Stimulated activated CD8-positive, alpha-beta memory T cell treated with anti-CD3 and anti-CD28 coated beads, Interleukin-7, amount 100 ng/mL, for 24 hours (primary cell): ENCODE measurements around the gene OPTC.
A peak's percentile ranks its signal among the peaks of the same experiment; 100 is the strongest.
"Not testable (repeated sequence)": the region's sequence is repeated elsewhere in the genome, so short reads cannot be mapped to it uniquely, and the experiment has no call there.

Source experiments
- DNase-seq: peaks from one replicate; pipeline ENCODE4 v3.0.0-alpha.2; 2020; ENCODE audit warnings: low read depth

Gene OPTC

GRCh38 chr1:203465146-203465798 is 28.7 kb upstream of the OPTC start:
- no peak for DNase-seq

DNA sequence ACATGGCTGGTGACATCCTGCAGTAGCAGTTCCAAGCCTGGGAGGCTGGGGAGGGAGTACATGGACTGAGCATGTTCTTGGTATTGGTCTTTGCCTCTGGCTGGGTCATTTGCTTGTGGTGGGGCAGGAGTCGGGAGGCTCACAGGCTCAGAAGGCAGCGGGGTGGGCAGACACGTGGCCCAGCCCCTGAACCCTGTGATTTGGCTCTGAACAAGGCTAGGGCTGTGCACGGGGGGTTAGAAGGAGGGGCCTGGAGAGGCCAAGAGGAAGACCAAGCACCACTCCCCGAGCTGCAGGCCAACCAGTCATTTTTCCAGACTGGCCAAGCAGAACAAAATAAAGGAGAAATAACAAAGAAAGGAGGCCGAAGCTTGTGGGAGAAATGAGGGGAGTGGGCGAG is 28.0 kb upstream of the OPTC start:
- no peak for DNase-seq

- DNase-seq, result not testable (repeated sequence)
Observed at GRCh38 chr1:203466906-203467549, 26.9 kb upstream of the OPTC start.

DNA sequence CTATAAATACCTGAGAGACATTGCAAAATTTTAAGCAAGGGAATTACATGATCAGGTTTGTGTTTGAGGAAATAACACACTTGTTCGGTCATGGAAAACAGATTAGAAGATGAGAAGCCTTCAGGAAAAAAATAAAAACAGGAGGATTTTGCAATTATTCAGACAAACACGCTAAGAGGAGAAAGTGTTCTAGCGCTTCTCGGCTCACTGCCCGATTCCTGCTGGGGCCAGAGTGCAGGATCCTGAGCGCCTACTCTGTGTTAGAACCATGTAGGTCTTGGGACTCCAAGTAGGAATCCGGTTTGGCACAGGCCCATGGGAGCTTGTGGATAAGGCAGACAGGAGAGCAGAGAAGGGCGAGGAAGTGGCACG is 26.4 kb upstream of the OPTC start:
- DNase-seq, result no peak

GRCh38 chr1:203468326-203468725 is 25.6 kb upstream of the OPTC start:
- no peak for DNase-seq

DNA sequence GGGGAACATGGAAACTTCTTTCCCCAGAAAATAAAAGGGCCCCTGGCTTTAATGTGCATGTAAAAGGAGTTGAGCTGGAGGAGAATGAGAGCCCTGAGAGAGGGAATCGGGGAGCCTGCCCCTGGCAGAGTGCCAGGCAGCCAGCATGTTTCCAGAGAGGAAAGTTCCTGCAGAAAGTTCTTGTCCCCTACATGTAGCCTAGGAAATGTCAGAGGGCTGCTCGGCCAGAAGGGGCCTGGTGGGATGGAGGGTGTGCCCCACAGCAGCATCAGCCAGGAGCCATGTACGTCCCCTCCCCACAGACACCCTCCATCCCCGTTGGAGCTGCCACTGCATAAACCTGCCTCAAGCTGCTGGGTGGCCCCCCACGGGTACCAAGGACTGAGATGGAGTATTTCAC is 23.7 kb upstream of the OPTC start:
- no peak for DNase-seq

- no peak for DNase-seq
Observed at GRCh38 chr1:203471841-203472240, 22.1 kb upstream of the OPTC start.

GRCh38 chr1:203473281-203473680 is 20.7 kb upstream of the OPTC start:
- DNase-seq, result no peak

- no peak for DNase-seq
Observed at GRCh38 chr1:203473781-203474305, 20.1 kb upstream of the OPTC start.

GRCh38 chr1:203475012-203475981 is 18.7 kb upstream of the OPTC start, which contains the start of gene PRELP:
Gene PRELP (plus strand): TSS chr1:203475806. CDS start chr1:203483185, 7,379 bp downstream.
- no peak for DNase-seq

GRCh38 chr1:203476216-203476814 is 17.6 kb upstream of the OPTC start:
- DNase-seq, result no peak

- no peak for DNase-seq
Observed at GRCh38 chr1:203477748-203478147, 16.2 kb upstream of the OPTC start.

DNA sequence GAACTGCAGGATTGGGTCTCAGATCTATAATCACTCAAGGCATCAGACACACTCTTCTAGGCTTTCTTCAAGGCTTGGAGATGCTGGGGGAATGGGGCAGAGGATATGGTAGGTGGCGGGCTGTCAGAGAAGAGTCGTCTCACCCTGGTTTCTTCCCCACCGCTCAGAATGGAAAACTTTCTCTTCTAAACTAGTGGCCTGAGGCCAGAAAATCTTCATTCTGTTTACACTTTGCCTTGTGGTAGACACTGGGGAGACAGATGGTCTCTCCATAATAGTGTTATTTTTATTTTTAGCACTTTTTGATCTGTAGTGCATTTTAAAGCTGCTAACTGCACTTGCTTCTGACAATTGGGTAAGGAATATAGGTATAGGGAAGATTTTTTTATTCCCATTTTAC is 15.7 kb upstream of the OPTC start:
- no peak for DNase-seq

DNA sequence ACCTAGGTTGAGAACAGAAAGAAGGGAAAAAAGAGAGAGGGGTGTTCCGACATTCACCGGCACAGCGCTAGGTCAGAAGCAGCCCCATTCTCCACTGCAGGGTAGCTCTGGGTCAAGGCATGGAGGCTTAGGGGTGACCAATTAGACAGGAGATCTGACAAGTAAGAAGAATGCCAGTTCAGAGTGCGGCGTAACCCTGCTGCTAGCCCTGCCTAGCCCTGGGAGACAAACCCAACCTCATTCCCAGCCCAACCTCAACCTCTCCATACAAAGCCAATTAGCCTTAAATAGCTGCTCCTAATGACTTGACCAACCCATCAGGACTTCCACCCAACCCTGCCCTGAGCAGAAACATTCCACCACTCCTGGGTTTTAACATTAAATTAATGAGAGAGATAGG is 15.0 kb upstream of the OPTC start:
- no peak for DNase-seq

GRCh38 chr1:203479646-203480045 is 14.3 kb upstream of the OPTC start:
- no peak for DNase-seq

DNA sequence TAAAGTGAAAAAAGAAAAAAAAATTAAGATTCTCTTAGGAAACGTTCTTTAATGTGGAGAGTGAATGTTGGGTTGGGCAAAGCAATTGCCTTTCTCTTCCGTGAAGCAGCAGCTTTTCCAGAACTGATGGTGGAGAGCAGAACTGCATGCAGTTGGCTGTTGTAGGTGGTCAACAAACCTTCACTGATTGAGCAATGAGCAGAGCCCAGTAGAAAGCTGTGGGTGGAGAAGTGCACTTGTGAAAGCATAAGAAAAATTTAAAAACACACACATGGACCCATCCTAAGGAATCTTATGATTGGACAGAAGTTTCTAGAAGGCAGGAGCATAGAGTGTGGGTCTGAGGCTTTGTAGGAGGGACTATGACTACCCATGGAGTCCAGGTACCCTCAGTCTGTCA is 13.9 kb upstream of the OPTC start:
- DNase-seq, result no peak

DNA sequence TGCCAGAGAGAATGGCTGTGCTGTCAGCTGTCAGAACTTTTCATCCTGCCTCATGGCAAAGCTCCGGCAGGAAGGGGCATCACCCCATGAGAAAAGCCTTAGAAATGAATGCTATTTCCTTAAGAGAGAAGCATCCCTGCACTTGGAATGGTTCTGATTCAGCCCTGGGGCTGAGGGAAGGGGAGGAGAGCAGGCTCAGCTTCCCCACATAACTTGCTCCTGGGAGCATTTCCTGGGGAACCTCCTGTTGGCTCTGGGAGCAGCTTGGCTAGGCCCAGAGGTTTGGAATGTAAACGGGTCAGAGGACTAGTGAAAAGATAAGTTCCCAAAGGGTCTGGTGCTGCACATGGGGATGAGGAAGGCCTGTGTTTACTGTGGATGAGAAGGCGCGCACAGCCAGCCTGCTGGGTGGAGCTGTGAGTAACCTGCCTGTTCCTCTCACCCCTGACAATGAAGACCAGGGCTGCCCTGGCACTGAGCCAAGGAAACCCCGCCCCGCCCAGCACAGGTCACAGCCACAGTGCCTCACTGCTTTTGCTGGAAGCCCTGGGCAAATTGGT is 13.3 kb upstream of the OPTC start:
- peak; percentile 31 for DNase-seq

GRCh38 chr1:203481196-203481595 is 12.8 kb upstream of the OPTC start:
- DNase-seq, result no peak

DNA sequence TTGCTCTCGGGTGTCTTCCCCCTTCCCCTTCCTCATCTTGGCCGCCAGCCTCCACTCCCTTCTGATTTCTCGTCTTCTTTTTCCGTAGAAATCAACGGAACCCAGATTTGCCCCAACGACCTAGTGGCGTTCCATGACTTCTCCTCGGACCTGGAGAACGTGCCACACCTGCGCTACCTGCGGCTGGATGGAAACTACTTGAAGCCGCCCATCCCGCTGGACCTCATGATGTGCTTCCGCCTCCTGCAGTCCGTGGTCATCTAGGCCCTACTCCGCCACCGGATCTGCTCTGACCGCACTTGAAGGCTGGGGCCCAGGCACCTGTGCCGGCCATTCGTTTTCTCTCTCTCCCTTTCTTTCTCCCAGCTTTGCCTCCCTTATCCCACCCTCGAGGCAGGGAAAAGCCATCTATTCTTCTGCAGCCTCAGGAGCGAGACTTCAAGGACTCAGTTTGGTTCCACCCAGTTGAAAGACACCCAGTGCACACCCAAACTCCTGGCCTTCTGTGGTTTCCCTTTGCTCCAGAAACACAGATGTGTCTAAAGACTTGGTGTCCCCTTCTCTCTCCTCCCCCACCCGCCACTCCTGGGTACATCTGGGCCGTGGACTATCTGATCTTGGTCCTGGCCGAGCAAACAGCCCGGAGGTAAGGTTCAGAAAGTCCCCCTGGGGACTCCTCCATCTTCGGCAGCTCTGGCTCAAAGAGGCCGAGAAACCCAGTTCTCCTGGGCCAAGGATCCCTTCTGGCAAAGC is 7.2 kb upstream of the OPTC start:
- DNase-seq, result no peak

DNA sequence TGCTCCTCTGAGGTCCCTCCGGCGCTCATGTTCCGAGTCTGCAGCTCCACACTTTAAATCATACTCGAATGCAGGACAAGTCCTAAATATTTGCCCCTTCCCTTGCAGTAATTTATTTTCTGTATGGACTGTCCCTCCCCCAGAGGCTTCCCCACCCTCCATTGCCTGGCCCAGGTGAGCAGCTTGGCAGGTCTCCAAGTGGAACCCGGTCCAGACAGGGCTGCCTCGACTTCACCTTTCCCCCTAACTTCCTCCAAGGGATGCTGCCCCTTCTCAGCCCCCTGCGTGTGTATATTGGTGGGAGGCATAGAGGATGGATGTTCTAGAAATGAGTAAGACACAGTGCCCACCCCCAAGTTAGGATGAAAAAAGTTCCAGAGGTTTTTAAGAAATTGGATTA is 5.4 kb upstream of the OPTC start:
- no peak for DNase-seq

GRCh38 chr1:203490607-203491006 is 3.3 kb upstream of the OPTC start:
- DNase-seq, result no peak
